ENCODE data around the gene ALG6.
A peak's percentile ranks its signal among the peaks of the same experiment; 100 is the strongest.

Gene ALG6

DNA sequence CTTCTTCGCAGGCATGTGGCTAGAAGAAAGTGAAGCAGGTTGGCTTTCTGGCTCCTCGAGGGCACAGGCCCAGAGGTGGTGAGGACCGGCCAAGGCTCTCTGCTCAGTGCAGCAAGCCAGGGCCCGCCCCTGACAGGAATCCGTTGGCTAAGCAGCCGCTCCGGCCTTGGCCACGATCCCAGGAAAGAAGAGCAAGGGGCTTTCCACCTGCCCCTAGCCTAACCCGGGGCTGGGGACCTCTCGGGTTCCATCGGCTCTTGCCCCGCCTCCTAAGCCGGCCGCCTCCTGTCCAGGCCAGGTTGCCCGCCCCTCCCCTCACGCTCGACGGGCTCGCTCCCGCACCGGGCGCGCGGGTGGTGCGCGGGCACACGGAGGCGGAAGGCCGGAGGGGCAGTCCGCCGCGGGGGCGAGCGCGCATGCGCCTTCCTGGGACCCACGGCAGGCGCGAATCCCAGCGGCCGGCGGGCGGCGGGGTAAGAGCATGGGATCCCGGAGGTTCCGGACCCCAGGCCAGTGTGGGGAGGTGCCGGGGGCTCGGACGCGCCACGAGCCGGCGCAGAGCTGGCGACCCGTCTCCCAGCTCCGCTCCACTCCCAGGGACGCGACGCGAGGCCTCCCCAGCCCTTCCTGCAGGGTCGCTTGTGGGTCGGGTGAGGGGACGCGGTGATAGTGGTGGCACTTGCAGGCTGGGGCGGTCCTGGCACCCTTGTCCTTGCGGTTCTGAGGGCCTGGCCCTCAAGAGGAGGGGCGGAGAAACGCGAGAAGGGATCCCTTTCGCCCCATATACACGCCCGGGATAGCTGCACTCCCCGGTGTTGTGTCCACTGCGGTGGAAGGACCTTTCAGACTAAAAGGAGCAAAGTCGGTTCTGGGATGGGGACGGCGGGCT is at the start of gene ALG6:
ALG6 (plus strand) TSS at position 413 of the 889 bp plus-strand sequence. CDS start 3,351 bp downstream, outside the sequence.
- Mint-ChIP-seq H3K27me3 (ENCODE audit: low read depth) (peaks cover 6% of the 10 kb centered on the region), H3K27ac (peak within 1 kb of the TSS; percentile 81), H3K4me3 (peak within 1 kb of the TSS; percentile 94), H3K9me3 (no peaks in the 10 kb centered on the region), H3K4me1 (ENCODE audit: low read depth) (peaks cover 12% of the 10 kb centered on the region), H3K36me3 (ENCODE audit: low read depth) (peaks cover 15% of the 10 kb centered on the region)

- peak overlapping the region; percentile 81 for H3K27ac Mint-ChIP-seq
These were observed 49.6 kb upstream of the ALG6 start for GRCh38 chr1:63317817-63318152.

DNA sequence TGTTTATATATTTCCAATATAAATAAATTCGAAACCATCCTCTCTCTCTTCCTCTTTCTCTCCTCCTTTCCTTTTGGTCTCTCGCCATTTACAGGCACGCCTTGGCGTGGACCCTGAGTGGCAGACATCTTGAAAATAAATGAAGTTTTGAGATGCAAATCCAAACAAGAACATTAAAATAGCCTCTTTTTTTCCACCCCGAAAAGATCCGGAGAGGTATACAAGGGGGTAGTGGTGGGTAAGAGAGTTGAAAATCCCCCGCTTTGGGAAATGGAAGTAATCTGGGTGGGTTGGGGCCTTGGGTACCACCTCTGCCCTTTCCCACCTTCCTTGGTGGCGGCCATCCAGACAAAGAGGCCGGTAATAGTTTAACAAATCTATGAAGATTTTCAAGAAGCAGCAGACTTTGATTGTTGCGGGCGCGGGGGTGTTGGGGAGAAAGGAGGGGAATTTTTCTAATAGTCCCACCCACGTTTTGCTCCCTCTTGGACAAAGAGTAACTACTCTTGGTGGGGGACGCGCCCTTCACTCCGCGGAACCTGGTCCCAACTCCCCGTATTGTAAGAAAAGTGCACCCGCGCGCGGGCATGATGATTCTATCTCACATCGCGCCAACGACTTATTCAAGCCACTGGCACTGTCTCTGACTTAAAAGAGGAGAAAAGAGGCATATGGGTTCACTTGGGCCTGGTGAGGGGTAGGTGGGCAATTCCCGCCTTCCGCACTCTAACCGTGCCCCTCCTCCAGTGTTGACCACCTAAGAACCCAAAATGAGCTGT is 49.0 kb upstream of the ALG6 start:
- Mint-ChIP-seq H3K36me3 (ENCODE audit: low read depth) (peaks cover 14% of the 10 kb centered on the region), H3K9me3 (peaks cover 12% of the 10 kb centered on the region), H3K4me1 (ENCODE audit: low read depth) (peaks cover 24% of the 10 kb centered on the region), H3K27ac (peak overlapping the region; percentile 81), H3K4me3 (peak overlapping the region; percentile 71), H3K27me3 (ENCODE audit: low read depth) (peaks cover 80% of the 10 kb centered on the region)

More at GRCh38 chr1:63317817-63318152, 49.6 kb upstream of the ALG6 start:
- H3K4me3 Mint-ChIP-seq = peak overlapping the region; percentile 71
- peaks cover 14% of the 10 kb centered on the region for H3K36me3 Mint-ChIP-seq (ENCODE audit: low read depth)
- H3K27me3 Mint-ChIP-seq (ENCODE audit: low read depth) = peaks cover 78% of the 10 kb centered on the region
- peaks cover 24% of the 10 kb centered on the region for H3K4me1 Mint-ChIP-seq (ENCODE audit: low read depth)
- peaks cover 12% of the 10 kb centered on the region for H3K9me3 Mint-ChIP-seq

DNA sequence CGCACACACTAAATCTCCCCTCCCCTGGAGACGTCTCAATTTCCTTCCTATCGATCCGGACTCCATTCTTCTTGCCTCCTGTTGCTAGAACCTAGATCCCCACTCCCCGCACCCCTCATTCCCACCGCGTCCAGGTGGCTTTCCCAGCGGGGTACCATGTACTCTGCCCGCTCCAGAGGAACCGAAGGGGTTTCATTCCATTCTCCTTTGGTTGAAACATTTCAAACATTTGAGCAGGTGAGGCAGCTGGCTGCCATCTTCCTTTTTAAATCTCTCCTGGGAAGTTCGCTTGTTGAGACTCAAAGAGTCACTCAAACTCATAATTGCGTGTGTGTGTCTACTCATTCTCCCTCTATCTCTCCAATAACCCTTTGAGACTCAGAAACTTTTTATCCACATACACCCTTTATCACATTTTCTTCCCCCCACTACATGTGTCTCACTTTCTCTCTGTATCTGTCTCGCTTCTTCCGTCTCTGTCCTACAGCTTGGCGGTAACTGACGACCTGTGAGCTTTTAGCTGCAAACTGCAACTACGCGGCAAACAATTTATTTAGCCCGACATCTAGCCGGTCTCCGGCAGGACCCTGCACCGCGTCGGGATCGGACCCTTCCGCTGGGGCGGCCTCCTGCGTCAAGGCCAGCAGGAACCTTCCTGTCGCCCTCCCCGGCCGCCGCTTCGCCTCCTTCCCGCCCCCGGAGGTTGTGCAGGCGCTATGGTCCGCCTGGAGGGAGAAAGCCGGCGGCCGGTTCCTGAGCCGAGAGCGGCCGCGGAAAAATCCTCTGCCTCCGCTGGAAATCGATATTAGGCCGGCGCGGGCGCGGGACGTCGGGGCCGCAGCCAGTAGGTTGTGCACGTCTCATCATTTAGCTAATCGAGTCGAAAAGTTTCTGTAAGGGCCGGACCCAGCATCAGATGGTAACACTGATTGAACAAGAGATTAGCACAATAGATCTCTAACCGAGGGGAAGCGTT is 48.1 kb upstream of the ALG6 start:
- Mint-ChIP-seq H3K27ac (peak overlapping the region; percentile 76), H3K4me3 (peak overlapping the region; percentile 8), H3K9me3 (peaks cover 12% of the 10 kb centered on the region), H3K36me3 (ENCODE audit: low read depth) (peaks cover 14% of the 10 kb centered on the region), H3K4me1 (ENCODE audit: low read depth) (peaks cover 24% of the 10 kb centered on the region), H3K27me3 (ENCODE audit: low read depth) (peaks cover 75% of the 10 kb centered on the region)

- Mint-ChIP-seq H3K27ac (peak overlapping the region; percentile 76), H3K4me1 (ENCODE audit: low read depth) (peaks cover 29% of the 10 kb centered on the region)
These were observed 47.3 kb upstream of the ALG6 start for GRCh38 chr1:63320022-63320721.

DNA sequence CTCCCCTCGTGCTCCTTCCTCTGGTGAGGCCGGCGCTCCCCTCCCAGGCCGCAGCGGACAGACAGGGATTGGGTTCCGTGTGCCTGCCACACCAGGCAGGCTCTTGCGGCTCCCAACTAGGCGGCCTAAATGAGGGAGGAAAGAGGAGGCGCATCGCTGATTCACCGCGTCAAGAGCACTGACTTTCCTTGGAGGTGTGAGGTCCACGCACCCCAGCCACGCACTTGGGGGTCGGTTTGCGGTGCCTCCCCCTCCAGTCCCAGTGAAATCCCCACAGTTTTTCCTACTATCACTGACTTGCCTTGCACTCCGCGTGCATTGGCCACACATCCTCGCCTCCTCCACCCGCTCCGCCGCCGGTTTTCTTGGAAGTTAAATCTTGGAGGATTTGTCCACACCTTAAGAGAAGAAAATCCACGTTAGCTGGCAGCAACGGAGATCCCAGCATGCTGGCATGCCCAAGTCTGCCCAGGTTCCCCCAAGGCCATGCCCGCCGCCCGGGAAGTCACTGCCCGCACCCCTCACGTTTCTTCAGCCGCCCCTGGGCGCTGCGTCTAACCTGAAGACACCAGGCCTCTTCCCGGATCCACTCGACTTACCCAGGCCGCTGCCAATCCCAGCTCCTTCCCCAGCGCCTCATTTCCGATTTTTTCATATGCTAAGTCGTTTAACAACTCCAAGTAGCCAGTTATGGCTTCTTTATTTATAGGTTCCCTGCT is 46.2 kb upstream of the ALG6 start:
- peak overlapping the region; percentile 72 for H3K4me3 Mint-ChIP-seq
- peaks cover 16% of the 10 kb centered on the region for H3K36me3 Mint-ChIP-seq (ENCODE audit: low read depth)
- H3K9me3 Mint-ChIP-seq = peaks cover 12% of the 10 kb centered on the region
- peaks cover 32% of the 10 kb centered on the region for H3K4me1 Mint-ChIP-seq (ENCODE audit: low read depth)
- H3K27me3 Mint-ChIP-seq (ENCODE audit: low read depth) = peaks cover 76% of the 10 kb centered on the region
- H3K27ac Mint-ChIP-seq = peak overlapping the region; percentile 86

More at GRCh38 chr1:63320022-63320721, 47.3 kb upstream of the ALG6 start:
- Mint-ChIP-seq H3K36me3 (ENCODE audit: low read depth) (peaks cover 15% of the 10 kb centered on the region), H3K4me3 (no peak overlapping the region), H3K27me3 (ENCODE audit: low read depth) (peaks cover 77% of the 10 kb centered on the region), H3K9me3 (peaks cover 12% of the 10 kb centered on the region)

DNA sequence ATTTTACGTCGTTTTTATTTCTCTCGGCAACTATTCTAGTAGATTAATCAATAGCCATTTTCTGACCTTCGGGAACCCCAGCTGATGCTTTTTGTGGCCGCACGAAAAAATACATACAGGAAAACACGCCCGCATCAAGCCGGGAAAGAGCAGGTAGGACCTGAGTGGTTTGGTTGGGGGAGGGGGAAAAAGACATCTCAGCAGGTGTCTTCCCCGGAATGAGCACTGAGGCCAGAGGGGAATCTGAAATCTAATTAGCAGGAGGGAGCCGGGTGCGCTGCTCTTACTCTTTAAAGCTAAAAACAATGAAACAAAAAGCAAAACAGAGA is 45.7 kb upstream of the ALG6 start:
- Mint-ChIP-seq H3K9me3 (peaks cover 12% of the 10 kb centered on the region), H3K27me3 (ENCODE audit: low read depth) (peaks cover 78% of the 10 kb centered on the region), H3K4me1 (ENCODE audit: low read depth) (peaks cover 35% of the 10 kb centered on the region), H3K27ac (peak overlapping the region; percentile 86), H3K36me3 (ENCODE audit: low read depth) (peaks cover 16% of the 10 kb centered on the region), H3K4me3 (peak overlapping the region; percentile 72)

DNA sequence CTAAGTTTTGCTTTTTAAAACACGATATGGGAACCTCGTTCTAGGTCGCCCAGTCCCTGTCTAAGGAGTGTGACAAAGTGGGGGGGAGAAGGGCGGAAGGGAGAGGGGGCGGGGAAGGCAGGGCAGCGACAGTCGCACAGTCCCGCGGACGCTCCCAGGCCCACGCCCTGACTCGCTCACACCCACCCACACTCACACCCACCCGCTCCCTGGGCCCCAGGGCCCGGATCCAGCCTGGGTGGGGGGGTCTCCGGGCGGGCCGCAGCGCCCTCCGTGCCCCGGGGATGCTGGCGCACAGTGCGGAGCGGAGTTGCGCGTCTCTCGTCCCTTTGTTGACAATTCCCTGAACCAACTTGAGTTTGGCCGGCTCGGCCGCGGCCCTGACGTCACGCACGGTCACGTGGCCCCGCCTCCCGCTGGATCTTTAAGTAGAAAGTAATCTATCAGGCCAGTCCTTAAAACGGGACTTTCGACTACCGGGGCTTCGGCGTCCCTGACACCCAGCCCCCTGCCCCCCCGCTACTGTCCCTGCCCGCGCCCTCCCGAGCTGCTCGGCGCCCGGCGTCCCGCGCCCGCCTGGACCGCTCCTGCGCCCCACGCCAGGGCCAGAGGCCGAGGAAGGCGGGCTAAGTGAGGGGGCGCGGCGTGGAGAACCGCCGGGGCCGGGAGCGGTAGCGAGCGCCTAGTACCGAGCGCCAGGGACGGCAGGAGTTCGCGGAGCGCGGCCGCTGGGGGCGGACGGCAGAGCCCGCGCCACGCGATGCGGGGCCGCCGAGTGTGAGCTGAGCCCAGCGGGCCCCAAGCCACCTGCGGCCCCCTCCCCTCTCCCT is 45.1 kb upstream of the ALG6 start, which contains the start of gene FOXD3:
FOXD3 (plus strand) TSS at position 454 of the 830 bp plus-strand sequence. CDS start 492 bp downstream, outside the sequence.
- peak within 1 kb of the TSS; percentile 72 for H3K4me3 Mint-ChIP-seq
- peaks cover 16% of the 10 kb centered on the region for H3K36me3 Mint-ChIP-seq (ENCODE audit: low read depth)
- peaks cover 12% of the 10 kb centered on the region for H3K9me3 Mint-ChIP-seq
- H3K4me1 Mint-ChIP-seq (ENCODE audit: low read depth) = peaks cover 37% of the 10 kb centered on the region
- peak within 1 kb of the TSS; percentile 86 for H3K27ac Mint-ChIP-seq
- peaks cover 84% of the 10 kb centered on the region for H3K27me3 Mint-ChIP-seq (ENCODE audit: low read depth)

GRCh38 chr1:63322944-63323864 is 44.2 kb upstream of the ALG6 start:
- H3K9me3 Mint-ChIP-seq = peaks cover 12% of the 10 kb centered on the region
- H3K4me1 Mint-ChIP-seq (ENCODE audit: low read depth) = peaks cover 37% of the 10 kb centered on the region
- H3K27ac Mint-ChIP-seq = peak overlapping the region; percentile 74
- H3K27me3 Mint-ChIP-seq (ENCODE audit: low read depth) = peaks cover 84% of the 10 kb centered on the region
- peaks cover 18% of the 10 kb centered on the region for H3K36me3 Mint-ChIP-seq (ENCODE audit: low read depth)
- peak overlapping the region; percentile 72 for H3K4me3 Mint-ChIP-seq

GRCh38 chr1:63323865-63324778 is 43.3 kb upstream of the ALG6 start:
- Mint-ChIP-seq H3K27ac (peak overlapping the region; percentile 93), H3K27me3 (ENCODE audit: low read depth) (peaks cover 84% of the 10 kb centered on the region), H3K4me1 (ENCODE audit: low read depth) (peaks cover 34% of the 10 kb centered on the region), H3K4me3 (peak overlapping the region; percentile 70), H3K36me3 (ENCODE audit: low read depth) (peaks cover 15% of the 10 kb centered on the region), H3K9me3 (peaks cover 9% of the 10 kb centered on the region)

GRCh38 chr1:63324779-63325119 is 42.7 kb upstream of the ALG6 start:
- H3K4me1 Mint-ChIP-seq (ENCODE audit: low read depth) = peaks cover 33% of the 10 kb centered on the region
- peak overlapping the region; percentile 93 for H3K27ac Mint-ChIP-seq
- peaks cover 84% of the 10 kb centered on the region for H3K27me3 Mint-ChIP-seq (ENCODE audit: low read depth)
- H3K9me3 Mint-ChIP-seq = peaks cover 5% of the 10 kb centered on the region
- H3K36me3 Mint-ChIP-seq (ENCODE audit: low read depth) = peaks cover 11% of the 10 kb centered on the region
- H3K4me3 Mint-ChIP-seq = peak overlapping the region; percentile 70

All from T-helper 1 cell treated with Interleukin-12 subunit alpha and Interleukin-12 subunit beta and Interleukin-4 antibody, amounts not matched to agents 30 μg/mL and 1 μg/mL, for 36 hours (primary cell).